ENCODE measurements around the gene RNF213. TPM values are rescaled to one million over a fixed set of nuclear protein-coding genes. Genes with fewer than 3 reads are reported as not detected.

RNF213 gene
- total RNA-seq, 1 donor from 2014 or later: 29.6 TPM

GRCh38 chr17:80428796-80429195 is 168.1 kb downstream of the RNF213 start:
- H3K4me1 Mint-ChIP-seq: no peaks in the 10 kb centered on the region
- no peaks in the 10 kb centered on the region for H3K9me3 Mint-ChIP-seq
- DNase-seq (ENCODE audit: low read depth, low spot score): no peak

GRCh38 chr17:80429356-80430275 is 169.0 kb downstream of the RNF213 start:
- H3K4me3 Mint-ChIP-seq: no peak overlapping the region
- TF ChIP-seq CTCF (conservative IDR thresholded peaks at IDR 0.05): no peak
- no peaks in the 10 kb centered on the region for H3K9me3 Mint-ChIP-seq
- H3K36me3 Mint-ChIP-seq (ENCODE audit: low read depth): no peaks in the 10 kb centered on the region
- H3K27ac Mint-ChIP-seq (ENCODE audit: unreplicated experiment): no peak overlapping the region
- H3K27me3 Mint-ChIP-seq (ENCODE audit: low read depth): no peaks in the 10 kb centered on the region
- no peak for DNase-seq (ENCODE audit: low read depth, low spot score)
- H3K4me1 Mint-ChIP-seq: no peaks in the 10 kb centered on the region

More at GRCh38 chr17:80428796-80429195, 168.1 kb downstream of the RNF213 start:
- no peak overlapping the region for H3K27ac Mint-ChIP-seq (ENCODE audit: unreplicated experiment)
- no peaks in the 10 kb centered on the region for H3K36me3 Mint-ChIP-seq (ENCODE audit: low read depth)
- H3K27me3 Mint-ChIP-seq (ENCODE audit: low read depth): no peaks in the 10 kb centered on the region
- no peak overlapping the region for H3K4me3 Mint-ChIP-seq
- TF ChIP-seq CTCF (conservative IDR thresholded peaks at IDR 0.05): no peak

- no peak overlapping the region for H3K4me3 Mint-ChIP-seq
- no peak for TF ChIP-seq CTCF (conservative IDR thresholded peaks at IDR 0.05)
- no peaks in the 10 kb centered on the region for H3K9me3 Mint-ChIP-seq
- no peaks in the 10 kb centered on the region for H3K4me1 Mint-ChIP-seq
- H3K27ac Mint-ChIP-seq (ENCODE audit: unreplicated experiment): no peak overlapping the region
- no peak for DNase-seq (ENCODE audit: low read depth, low spot score)
- H3K27me3 Mint-ChIP-seq (ENCODE audit: low read depth): peaks cover 3% of the 10 kb centered on the region
- no peaks in the 10 kb centered on the region for H3K36me3 Mint-ChIP-seq (ENCODE audit: low read depth)
These were observed 170.0 kb downstream of the RNF213 start for GRCh38 chr17:80430446-80431245.

DNA sequence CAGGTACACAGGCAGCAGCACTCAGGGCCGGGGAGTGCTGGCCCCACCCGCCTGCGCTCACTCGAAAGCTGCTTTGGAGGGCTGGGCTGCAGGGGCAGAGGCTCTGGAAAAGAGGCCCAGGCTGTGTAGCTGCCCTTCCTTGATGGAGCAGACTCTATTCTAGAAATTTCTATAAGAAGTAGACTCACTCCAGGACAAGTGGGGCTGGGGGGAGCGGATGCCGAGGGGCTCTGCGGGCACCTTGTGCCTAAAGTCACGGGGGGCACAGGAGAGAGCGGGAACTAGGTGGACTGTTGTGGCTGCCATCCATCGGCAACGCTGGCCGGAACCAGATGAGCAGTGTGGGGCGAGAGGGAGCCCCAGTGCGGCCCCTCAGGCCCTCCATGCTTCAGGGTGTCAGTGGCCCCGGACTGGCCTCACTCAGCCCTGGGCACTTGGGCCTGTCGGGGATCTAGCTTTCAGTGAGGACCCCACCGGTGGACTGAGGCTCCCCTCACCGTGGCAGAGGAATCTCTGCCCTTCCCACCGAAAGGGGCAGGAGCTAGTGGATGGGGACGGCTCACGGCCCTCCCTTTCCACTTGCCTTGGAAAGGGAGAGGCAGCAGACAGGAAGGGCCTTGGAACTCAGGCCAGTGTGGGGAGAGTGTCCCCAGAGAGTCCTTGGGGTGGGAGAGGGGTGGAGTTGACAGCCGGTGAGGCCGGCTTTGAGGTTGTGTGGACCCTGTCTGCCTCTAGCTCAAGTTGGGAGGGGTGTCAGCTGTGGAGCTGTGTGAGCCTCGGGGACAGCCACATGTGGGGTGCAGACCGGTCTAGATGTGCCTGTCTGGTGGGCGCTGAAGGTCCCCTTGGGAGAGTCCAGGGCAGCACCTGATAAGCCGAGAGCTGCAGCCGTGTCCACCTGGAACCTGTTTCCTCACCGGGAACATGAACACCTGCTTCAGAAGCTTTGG is 170.9 kb downstream of the RNF213 start:
- no peaks in the 10 kb centered on the region for H3K4me1 Mint-ChIP-seq
- no peaks in the 10 kb centered on the region for H3K9me3 Mint-ChIP-seq
- H3K27me3 Mint-ChIP-seq (ENCODE audit: low read depth): peaks cover 4% of the 10 kb centered on the region
- TF ChIP-seq CTCF (conservative IDR thresholded peaks at IDR 0.05): no peak
- H3K36me3 Mint-ChIP-seq (ENCODE audit: low read depth): no peaks in the 10 kb centered on the region
- DNase-seq (ENCODE audit: low read depth, low spot score): no peak
- peak overlapping the region; percentile 27 for H3K27ac Mint-ChIP-seq (ENCODE audit: unreplicated experiment)
- H3K4me3 Mint-ChIP-seq: no peak overlapping the region

Data from neural crest cell (in vitro differentiated cells).